Measurements from ENCODE around the gene ASL. TPM values are rescaled to one million over a fixed set of nuclear protein-coding genes. Genes with fewer than 3 reads are reported as not detected.
"Not testable (repeated sequence)": the region's sequence is repeated elsewhere in the genome, so short reads cannot be mapped to it uniquely, and the experiment has no call there.

ASL gene
- total RNA-seq, 1 donor from 2014 or later: 10.6 TPM

DNA sequence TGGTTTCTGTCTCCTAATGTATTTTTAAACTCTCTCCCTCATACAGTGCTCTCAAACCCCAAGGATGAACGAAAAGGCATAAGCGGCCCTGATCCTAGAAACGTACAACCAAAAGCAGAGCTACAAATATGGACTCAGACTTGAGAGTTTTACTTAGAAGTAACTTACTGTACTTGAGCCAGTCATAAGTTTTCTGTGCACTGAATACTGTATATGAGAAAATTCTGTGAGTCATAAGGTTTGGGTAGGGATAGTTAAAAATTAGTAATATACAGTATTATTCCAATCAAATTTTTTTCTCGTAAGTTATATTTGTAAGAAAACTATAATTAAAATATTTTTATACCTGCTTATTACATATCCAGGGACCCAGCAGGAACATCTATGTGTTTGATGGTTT, 5.9 kb upstream of the ASL start:
- no peak for DNase-seq
- intact Hi-C loops (cut with micrococcal nuclease): no loop called here
- ATAC-seq: no peak

DNA sequence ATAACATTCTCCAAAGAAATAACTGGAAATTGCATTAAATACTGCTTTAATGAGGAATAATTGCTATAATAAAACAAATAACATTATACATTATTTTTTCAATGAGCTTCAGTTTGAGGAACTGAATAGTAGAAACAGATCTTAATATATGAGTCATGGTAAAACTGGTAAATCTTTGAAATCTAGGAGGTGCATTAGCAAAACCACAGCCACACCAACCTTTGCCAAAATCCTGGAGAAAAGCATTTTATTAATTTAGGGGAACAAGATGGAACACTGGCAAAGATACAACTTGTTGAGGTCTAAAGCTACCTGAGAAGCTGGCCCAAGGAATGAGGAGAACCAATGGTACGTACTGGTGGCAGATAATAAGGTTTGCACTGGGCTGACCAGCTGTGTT, 5.4 kb upstream of the ASL start:
- intact Hi-C loops (cut with micrococcal nuclease): no loop called here
- DNase-seq (no peak), ATAC-seq (no peak)

DNA sequence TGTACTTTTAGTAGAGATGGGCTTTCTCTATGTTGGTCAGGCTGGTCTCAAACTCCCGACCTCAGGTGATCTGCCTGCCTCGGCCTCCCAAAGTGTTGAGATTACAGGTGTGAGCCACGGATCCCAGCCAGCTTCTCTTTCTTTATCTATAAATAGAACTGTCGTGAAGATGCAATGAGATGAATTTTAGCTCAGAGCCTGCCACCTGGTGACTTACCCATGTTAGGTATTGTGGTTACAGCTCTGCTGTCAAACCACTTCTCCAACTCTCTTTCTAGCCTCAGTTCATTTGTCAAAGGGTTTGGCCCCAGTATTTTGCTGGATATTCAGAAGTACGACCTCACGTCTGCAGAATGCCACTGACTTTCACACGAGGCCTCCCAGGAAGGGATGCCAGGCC, 3.4 kb upstream of the ASL start:
- ATAC-seq; intact Hi-C loops (cut with micrococcal nuclease); DNase-seq: not testable (repeated sequence)

DNA sequence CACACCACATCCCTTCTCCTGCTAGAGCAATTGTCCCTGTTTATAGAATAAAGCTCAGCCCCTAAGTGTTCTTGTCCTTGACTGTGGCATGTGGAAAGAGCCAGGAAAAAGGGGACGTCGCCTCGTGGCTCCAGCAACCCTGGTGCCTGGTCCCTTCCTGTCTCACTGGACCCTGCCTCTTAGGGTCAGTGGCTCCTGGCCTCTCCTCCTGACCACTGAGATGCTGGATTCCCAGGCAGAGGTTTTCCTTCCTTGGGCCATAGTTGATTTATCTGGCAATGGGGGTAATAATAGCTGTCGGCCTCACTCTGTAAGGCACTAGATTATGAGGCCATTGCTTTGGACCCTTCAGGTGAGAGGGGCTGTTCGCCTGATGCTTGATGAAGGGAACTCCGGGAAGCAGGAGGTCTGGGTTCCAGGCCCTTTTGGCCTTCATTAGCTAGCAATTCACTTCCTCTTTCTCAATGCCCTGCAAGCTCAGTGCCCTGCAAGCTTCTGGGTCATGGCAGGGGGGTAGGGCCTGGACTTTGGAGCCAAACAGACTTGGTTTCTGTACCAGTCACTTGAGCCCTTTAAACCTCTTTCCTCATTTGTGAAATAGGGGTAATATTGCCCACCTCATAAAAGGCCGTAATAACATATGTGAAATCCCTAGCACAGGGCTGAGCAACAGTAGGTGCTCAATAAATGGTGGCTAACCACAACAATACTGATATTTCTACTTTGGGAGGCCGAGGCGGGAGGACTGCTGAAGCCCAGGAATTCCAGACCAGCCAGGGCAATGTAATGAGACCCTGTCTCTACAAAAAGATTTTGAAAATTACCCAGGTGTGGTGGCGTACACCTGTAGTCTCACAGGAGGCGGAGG, 1.1 kb downstream of the ASL start:
- DNase-seq (no peak), ATAC-seq (no peak)
- intact Hi-C loops (cut with micrococcal nuclease): no loop called here

DNA sequence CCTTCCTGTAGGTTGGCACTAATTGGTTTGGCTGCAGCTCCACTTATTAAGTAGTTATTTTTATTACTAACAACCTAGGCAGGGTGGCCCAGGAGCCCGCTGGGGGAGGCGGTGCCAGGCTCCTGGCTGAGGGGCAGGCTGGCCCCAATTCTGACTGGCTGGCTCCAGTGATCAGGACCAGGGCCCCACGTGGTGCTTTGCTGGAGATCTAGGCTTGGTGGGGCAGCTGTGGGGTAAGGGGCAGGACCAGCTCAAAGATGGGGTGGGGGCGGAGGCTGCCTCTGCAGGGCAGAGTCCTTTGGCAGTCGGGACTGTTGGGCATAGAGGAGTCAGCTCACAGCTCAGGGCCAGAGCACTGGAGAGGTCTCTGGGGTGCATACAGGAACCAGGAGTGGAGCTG, 2.4 kb downstream of the ASL start:
- no peak for ATAC-seq

DNA sequence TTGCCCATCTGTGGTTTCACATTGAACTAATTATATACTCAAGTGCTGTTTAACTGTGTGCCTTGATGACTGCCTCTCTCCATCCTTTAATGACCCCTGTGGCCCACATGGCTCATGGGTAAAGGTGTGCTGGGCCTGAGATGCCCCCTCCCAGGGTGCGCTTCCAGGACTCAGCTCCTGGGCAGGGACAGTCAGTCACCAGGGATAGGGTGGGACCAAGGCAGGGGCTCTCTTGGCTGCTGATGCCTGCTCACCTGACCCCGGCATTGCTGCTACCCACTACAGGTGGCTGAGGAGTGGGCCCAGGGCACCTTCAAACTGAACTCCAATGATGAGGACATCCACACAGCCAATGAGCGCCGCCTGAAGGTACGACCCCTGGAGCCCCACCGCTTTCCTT, 6.5 kb downstream of the ASL start:
- DNase-seq (no peak), ATAC-seq (no peak)
- intact Hi-C loops (cut with micrococcal nuclease): no loop called here

More for the DNA sequence above, 2.4 kb downstream of the ASL start:
- peak; percentile 42 for DNase-seq
- intact Hi-C loops (cut with micrococcal nuclease): no loop called here

DNA sequence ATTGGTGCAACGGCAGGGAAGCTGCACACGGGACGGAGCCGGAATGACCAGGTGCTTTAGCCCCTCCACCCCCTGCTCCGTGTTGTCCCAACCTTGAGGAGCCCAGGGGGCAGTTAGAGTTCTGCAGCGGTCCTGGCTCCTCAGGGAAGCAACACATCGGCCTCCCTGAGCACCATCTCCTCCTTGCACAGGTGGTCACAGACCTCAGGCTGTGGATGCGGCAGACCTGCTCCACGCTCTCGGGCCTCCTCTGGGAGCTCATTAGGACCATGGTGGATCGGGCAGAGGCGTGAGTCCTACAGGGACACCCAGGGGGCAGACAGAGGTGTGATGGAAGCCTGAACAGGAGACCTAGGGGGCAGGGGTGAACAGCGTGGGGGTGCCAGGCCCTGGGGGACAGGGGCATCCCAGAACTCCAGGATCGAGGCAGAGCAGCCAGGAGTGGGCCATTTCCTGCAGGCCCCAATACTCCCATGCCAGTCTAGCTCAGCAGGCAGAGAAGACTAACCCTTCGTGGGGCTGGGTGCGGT, 7.3 kb downstream of the ASL start:
- intact Hi-C loops (cut with micrococcal nuclease): no loop called here
- no peak for ATAC-seq
- DNase-seq: no peak

DNA sequence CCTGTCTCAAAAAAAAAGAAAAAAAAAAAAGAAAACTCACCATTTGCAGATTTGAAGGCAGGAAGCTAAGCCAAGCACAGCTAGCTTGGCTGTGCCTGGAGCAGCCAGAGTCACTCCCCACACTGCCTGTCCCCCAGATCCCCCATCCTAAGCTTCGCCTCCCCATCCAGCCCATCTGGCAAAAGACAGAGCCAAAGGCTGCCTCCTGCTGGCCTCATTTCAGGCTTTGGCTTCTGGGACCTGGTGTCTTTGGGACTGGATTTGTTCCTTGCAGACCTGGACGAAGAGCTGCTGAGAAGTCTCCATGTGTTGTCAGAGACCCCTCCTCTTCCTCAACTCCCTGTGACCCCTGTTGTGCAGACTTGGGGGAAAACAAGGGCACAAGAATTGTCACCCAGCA, 8.1 kb downstream of the ASL start:
- DNase-seq (no peak), ATAC-seq (no peak)
- intact Hi-C loops (cut with micrococcal nuclease): no loop called here

DNA sequence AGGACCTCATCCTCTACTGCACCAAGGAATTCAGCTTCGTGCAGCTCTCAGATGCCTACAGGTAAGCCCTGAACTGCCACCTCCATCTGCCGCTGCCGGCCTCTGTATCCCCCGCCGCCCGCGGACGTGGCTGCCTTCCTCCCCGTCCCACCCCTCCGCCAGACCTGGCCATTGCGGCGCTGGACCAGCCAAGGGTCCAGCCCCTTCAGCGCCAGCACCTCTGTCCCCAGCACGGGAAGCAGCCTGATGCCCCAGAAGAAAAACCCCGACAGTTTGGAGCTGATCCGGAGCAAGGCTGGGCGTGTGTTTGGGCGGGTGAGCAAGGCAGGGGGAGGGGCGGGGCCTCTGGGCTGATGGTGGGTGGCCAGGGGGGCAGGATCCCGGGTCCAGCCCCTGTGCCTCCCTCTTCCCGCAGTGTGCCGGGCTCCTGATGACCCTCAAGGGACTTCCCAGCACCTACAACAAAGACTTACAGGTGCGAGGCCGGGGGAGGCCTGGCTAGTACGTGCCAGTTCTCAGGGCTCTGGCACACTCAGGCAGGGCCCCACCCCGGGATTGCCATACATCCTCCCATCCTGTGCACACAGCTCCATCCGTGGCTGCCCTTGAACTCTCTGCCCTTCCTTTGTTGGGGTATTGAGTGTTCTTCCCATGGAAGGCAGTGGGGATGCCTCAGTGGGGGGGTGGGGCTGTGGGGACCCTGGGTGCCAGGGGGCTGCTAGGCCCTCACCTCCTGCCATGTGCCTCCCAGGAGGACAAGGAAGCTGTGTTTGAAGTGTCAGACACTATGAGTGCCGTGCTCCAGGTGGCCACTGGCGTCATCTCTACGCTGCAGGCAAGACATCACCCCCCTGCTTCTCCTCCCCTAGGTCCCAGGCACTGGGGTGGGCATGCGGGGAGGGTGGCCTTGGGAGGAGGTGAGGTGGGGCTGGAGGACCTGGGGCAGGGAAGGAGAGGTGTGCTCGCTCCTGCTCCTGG, 13.5 kb downstream of the ASL start:
- intact Hi-C loops (cut with micrococcal nuclease): no loop called here
- ATAC-seq (no peak), DNase-seq (no peak)

DNA sequence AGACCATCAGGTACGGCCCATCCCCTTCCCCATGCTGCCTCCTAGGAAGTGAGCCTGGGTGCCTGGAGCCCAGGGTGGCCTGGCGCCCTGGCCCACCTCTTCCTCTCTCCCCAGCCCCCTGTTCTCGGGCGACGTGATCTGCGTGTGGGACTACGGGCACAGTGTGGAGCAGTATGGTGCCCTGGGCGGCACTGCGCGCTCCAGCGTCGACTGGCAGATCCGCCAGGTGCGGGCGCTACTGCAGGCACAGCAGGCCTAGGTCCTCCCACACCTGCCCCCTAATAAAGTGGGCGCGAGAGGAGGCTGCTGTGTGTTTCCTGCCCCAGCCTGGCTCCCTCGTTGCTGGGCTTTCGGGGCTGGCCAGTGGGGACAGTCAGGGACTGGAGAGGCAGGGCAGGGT, 17.0 kb downstream of the ASL start:
- no peak for ATAC-seq
- intact Hi-C loops (cut with micrococcal nuclease): no loop called here
- DNase-seq: no peak

DNA sequence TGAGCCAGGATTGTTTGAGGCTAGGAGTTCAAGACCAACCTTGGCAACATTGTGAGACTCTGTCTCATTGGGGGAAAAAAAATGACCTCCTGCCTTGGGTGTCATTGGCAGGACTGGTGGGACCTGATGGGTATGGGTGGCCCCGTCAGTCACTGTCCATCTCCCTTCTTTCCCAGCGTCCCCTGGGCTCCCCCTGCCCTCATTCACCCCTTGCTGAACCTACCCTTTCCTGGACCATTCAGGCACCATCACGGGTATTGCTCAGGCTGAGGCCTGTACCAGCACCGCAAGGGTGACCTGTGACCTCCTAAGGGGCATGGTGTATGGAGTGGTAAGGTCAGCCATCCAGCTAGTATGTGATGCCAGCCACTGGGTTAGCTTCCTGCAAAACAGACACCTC, 19.4 kb downstream of the ASL start:
- intact Hi-C loops (cut with micrococcal nuclease): no loop called here
- ATAC-seq (no peak), DNase-seq (no peak)

DNA sequence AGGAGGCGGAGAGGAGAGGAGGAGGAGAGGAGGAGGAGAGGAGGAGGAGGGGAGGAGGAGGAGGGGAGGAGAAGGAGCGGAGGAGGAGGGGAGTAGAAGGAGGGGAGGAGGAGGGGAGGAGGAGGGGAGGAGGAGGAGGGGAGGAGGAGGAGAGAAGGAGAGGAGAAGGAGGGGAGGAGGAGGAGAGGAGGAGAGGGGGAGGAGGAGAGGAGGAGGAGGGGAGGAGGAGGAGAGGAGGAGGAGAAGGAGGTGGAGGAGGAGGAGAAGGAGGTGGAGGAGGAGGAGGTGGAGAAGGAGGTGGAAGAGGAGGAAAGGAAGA, 23.6 kb downstream of the ASL start:
- DNase-seq (no peak), ATAC-seq (peak; percentile 51)
- intact Hi-C loops (cut with micrococcal nuclease): no loop called here

DNA sequence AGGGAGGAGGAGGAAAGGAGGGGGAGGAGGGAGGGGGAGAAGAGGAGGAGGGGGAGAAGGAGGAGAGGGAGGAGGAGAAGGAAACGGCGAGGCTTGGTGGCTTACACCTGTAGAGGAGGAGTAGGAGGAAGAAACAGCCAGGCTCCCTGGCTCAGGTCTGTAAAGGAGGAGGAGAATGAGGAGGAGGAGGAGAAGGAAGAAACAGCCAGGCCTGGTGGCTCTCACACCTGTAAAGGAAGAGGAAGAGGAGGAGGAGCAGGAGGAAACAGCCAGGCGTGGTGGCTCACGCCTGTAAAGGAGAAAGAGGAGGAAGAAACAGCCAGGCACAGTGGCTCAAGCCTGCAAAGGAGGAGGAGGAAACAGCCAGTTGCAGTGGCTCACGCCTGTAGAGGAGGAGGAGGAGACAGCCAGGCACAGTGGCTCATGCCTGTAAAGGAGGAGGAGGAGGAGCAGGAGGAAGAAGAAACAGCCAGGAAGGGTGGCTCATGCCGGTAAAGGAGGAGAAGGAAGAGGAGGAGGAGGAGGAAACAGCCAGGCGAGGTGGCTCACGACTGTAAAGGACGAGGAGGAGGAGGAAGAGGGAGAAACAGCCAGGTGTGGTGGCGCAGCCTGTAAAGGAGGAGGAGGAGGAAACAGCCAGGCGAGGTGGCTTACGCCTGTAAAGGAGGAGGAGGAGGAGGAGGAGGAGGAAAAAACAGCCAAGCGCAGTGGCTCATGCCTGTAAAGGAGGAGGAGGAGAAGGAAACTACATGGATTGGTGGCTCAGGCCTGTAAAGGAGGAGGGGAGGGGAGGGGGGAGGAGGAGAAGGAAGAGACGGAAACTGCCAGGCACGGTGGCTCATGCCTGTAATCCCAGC, 24.2 kb downstream of the ASL start:
- ATAC-seq: peak; percentile 96
- DNase-seq: peak; percentile 52
- intact Hi-C loops (cut with micrococcal nuclease): no loop called here

DNA sequence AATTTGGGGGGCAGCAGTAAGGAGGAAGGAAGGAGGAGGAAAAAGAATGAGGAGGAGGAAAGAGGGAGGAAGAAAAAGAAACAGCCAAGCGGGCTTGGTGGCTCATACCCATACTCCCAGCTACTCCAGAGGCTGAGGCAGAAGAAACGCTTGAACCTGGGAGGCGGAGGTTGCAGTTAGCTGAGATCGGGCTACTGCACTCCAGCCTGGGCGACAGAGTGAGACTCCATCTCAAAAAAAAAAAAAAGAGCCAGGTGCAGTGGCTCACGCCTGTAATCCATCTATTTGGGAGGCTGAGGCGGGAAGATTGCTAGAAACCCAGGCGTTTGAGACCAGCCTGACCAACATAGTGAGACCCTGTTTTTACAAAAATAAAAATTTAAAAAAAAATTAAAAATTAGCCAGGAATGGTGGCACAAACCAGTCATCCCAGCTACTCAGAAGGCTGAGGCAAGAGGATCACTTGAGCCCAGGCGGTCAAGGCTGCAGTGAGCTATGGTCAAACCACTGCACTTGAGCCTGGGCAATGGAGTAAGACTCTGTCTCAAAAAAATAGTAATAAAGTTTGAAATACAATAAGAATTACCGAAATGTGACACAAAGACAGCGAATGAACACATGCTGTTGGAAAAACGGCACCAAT, 24.9 kb downstream of the ASL start:
- ATAC-seq (no peak), DNase-seq (no peak)
- intact Hi-C loops (cut with micrococcal nuclease): no loop called here

DNA sequence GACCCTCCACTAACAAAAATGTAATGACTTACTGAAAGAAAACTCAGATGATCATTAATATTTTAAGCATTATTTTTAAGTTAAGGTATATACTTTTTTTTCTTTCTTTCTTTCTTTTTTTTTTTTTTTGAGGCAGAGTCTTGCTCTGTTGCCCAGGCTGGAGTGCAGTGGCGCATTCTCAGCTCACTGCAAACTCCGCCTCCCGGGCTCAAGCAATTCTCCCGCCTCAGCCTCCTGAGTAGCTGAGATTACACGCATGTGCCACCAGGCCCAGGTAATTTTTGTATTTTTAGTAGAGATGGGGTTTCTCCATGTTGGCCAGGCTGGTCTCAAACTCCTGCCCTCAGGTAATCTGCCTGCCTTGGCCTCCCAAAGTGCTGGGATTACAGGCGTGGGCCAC, 26.5 kb downstream of the ASL start:
- DNase-seq; intact Hi-C loops (cut with micrococcal nuclease); ATAC-seq: not testable (repeated sequence)

DNA sequence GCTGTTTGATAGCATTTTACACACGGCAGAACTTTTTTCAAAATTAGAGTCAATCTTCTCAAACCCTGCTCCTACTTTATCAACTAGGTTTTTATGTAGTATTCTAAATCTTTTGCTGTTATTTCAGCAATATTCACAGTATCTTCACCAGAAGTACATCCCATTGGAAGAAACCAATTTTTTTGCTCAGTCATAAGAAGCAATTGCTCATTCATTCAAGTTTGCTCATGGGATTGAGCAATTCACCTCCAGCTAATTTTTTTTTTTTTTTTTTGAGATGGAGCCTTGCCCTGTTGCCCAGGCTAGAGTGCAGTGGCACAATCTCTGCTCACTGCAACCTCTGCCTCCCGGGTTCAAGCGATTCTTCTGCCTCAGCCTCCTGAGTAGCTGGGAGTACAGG, 28.4 kb downstream of the ASL start:
- DNase-seq; ATAC-seq; intact Hi-C loops (cut with micrococcal nuclease): not testable (repeated sequence)

DNA sequence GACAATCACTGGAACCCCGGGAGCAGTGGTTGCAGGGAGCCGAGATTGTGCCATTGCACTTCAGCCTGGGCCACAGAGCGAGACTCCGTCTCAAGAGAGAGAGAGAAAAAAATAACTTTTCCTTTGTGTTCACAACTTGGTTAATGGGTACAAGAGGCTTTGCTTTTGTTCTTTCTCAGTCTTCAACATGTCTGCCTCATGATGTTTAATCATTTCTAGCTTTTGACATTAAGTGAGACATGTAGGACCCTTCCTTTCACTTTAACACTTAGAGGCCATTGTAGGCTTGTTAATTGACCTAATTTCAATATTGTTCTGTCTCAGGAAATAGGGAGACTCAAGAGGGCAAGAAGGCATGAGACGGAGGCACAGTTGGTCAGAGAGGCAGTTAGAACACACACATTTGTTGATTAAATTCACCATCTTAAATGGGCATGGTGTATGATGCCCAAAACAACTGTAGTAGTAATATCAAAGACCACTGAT, 29.7 kb downstream of the ASL start:
- DNase-seq: no peak
- no peak for ATAC-seq
- intact Hi-C loops (cut with micrococcal nuclease): no loop called here

DNA sequence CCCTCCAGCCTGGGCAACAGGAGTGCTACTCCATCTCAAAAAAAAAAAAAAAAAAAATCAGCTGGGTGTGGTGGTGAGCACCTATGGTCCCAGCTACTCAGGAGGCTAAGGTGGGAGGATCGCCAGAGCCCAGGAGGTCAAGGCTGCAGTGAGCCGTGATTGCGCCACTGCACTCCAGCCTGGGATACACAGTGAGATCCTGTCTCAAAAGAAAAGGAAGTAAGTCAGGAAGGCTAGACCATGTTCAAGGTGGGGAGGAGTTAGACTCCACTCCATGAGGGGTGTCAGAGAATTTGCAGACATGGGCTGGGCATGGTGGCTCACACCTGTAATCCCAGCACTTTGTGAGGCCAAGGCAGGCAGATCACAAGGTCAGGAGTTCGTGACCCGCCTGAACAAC, 32.8 kb downstream of the ASL start:
- DNase-seq; intact Hi-C loops (cut with micrococcal nuclease); ATAC-seq: not testable (repeated sequence)

DNA sequence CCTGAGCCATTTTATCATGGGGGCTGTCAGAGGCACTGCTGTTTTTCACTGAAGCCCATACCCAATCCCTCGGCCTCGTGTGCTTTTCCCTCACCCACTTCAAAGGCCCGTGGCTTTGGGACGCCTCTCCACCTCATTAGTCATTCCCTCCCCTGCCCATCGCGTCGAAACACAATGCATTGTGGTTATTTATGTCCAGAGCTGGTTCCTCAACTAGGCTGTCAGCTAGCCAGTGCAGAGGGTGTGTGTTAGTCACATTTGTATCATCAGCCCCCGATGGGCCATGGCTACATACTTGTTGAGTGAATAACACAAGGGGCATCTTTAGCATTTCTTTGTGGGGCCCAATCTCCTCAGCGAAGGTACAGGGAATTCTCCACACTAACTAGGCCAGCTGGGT, 35.2 kb downstream of the ASL start:
- intact Hi-C loops (cut with micrococcal nuclease): no loop called here
- ATAC-seq (no peak), DNase-seq (no peak)
